Measurements from ENCODE around the gene TGFBR3. TPM values are rescaled to one million over a fixed set of nuclear protein-coding genes. Genes with fewer than 3 reads are reported as not detected.

TGFBR3 gene
- total RNA-seq, 1 donor from 2014 or later = 4.9 TPM

GRCh38 chr1:91803123-91803522 lies 82.8 kb downstream of the TGFBR3 start:
- no peak overlapping the region for H3K27ac Mint-ChIP-seq
- H3K4me1 Mint-ChIP-seq (ENCODE audit: low read depth) = no peaks in the 10 kb centered on the region
- no peaks in the 10 kb centered on the region for H3K36me3 Mint-ChIP-seq (ENCODE audit: insufficient read depth)
- peaks cover 3% of the 10 kb centered on the region for H3K27me3 Mint-ChIP-seq
- no peaks in the 10 kb centered on the region for H3K9me3 Mint-ChIP-seq (ENCODE audit: low read depth)
- no peak overlapping the region for H3K4me3 Mint-ChIP-seq (ENCODE audit: low read depth)
- no peak for DNase-seq (ENCODE audit: low spot score, unreplicated experiment)
- TF ChIP-seq, protein P1, sequence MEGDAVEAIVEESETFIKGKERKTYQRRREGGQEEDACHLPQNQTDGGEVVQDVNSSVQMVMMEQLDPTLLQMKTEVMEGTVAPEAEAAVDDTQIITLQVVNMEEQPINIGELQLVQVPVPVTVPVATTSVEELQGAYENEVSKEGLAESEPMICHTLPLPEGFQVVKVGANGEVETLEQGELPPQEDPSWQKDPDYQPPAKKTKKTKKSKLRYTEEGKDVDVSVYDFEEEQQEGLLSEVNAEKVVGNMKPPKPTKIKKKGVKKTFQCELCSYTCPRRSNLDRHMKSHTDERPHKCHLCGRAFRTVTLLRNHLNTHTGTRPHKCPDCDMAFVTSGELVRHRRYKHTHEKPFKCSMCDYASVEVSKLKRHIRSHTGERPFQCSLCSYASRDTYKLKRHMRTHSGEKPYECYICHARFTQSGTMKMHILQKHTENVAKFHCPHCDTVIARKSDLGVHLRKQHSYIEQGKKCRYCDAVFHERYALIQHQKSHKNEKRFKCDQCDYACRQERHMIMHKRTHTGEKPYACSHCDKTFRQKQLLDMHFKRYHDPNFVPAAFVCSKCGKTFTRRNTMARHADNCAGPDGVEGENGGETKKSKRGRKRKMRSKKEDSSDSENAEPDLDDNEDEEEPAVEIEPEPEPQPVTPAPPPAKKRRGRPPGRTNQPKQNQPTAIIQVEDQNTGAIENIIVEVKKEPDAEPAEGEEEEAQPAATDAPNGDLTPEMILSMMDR (IDR thresholded peaks at IDR 0.05; ENCODE audit: unreplicated experiment) = no peak

DNA sequence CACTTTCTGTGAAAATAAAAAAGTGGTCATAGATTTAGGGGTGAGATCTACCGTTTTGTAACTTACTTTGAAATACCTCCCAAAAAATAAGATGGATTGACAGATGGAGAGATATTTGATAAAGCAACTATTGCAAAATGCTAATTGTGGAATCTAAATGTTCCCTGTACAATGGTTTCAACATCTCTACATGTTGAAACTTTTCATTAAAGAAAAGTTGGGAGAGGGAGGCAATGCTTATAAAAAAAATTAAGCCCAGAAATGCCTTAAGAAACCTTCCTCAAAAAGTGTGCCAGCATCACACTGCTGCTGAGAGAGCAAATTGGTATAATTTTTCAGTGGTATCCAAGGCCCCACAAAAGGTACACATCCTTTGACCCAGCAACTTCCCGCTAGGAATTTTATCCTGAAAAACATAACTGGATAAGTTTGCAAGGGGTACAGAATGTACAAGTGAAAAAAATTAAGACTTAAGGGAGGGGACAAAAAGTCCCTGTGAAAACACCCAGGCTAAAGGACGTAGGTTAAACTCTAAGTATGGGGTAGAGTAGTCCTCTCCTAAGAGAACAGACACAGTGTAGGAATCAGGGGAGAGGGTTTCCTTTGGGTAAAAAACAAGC lies 84.3 kb downstream of the TGFBR3 start:
- H3K27ac Mint-ChIP-seq = no peak overlapping the region
- no peaks in the 10 kb centered on the region for H3K4me1 Mint-ChIP-seq (ENCODE audit: low read depth)
- peaks cover 3% of the 10 kb centered on the region for H3K27me3 Mint-ChIP-seq

DNA sequence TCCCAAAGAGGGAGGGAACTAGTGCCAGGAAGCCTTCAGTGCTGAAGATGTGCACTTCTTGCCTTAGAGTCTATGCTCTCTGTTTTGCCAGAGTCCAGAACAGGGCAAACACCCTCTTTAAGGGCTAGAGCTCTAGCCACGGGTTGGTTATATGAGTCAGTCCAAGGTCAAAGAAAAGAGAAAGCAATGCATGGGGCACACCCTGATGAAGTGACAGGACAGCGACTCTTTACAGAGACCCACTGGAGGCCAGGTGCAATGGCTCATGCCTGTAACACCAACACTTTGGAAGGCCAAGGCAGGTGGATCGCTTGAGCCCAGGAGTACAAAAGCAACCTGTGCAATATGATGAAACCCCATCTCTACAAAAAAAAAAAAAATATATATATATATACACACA lies 86.1 kb downstream of the TGFBR3 start:
- no peak for DNase-seq (ENCODE audit: low spot score, unreplicated experiment)

More for the DNA sequence above, 84.3 kb downstream of the TGFBR3 start:
- H3K4me3 Mint-ChIP-seq (ENCODE audit: low read depth) = no peak overlapping the region
- TF ChIP-seq, protein P1 (IDR thresholded peaks at IDR 0.05; ENCODE audit: unreplicated experiment) = no peak
- DNase-seq (ENCODE audit: low spot score, unreplicated experiment) = no peak
- H3K36me3 Mint-ChIP-seq (ENCODE audit: insufficient read depth) = no peaks in the 10 kb centered on the region
- H3K9me3 Mint-ChIP-seq (ENCODE audit: low read depth) = no peaks in the 10 kb centered on the region

GRCh38 chr1:91799159-91799558 lies 86.8 kb downstream of the TGFBR3 start:
- Mint-ChIP-seq H3K9me3 (ENCODE audit: low read depth) (peaks cover 3% of the 10 kb centered on the region), H3K4me3 (ENCODE audit: low read depth) (no peak overlapping the region), H3K27me3 (peaks cover 3% of the 10 kb centered on the region), H3K36me3 (ENCODE audit: insufficient read depth) (peaks cover 3% of the 10 kb centered on the region), H3K4me1 (ENCODE audit: low read depth) (no peaks in the 10 kb centered on the region), H3K27ac (no peak overlapping the region)
- no peak for DNase-seq (ENCODE audit: low spot score, unreplicated experiment)
- TF ChIP-seq, protein P1 (IDR thresholded peaks at IDR 0.05; ENCODE audit: unreplicated experiment) = no peak

More for the DNA sequence above, 86.1 kb downstream of the TGFBR3 start:
- no peaks in the 10 kb centered on the region for H3K36me3 Mint-ChIP-seq (ENCODE audit: insufficient read depth)
- TF ChIP-seq, protein P1 (IDR thresholded peaks at IDR 0.05; ENCODE audit: unreplicated experiment) = no peak
- H3K4me3 Mint-ChIP-seq (ENCODE audit: low read depth) = no peak overlapping the region
- H3K27me3 Mint-ChIP-seq = peaks cover 3% of the 10 kb centered on the region
- no peak overlapping the region for H3K27ac Mint-ChIP-seq
- H3K9me3 Mint-ChIP-seq (ENCODE audit: low read depth) = no peaks in the 10 kb centered on the region
- H3K4me1 Mint-ChIP-seq (ENCODE audit: low read depth) = no peaks in the 10 kb centered on the region

DNA sequence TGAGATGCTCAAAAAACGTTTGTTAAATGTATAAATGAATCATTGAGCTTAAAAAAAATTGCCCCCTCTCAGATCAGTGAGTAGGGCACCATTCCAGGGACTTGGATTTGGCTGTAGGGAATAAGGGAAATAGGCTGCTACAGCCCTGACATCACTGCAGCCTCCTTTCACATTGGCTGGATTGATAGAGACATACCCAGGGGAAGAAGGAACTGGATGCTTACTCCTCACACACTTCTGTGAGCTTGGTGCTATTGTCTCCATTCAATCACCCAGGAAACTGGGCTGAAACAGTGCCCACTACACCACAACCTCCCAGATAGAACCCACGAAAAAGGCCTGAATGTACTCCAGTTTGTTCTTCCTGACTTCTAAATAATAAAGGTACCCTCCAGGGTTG lies 87.2 kb downstream of the TGFBR3 start:
- H3K27ac Mint-ChIP-seq = no peak overlapping the region
- peaks cover 3% of the 10 kb centered on the region for H3K9me3 Mint-ChIP-seq (ENCODE audit: low read depth)
- no peaks in the 10 kb centered on the region for H3K4me1 Mint-ChIP-seq (ENCODE audit: low read depth)
- peaks cover 2% of the 10 kb centered on the region for H3K27me3 Mint-ChIP-seq
- H3K4me3 Mint-ChIP-seq (ENCODE audit: low read depth) = no peak overlapping the region
- TF ChIP-seq, protein P1 (IDR thresholded peaks at IDR 0.05; ENCODE audit: unreplicated experiment) = no peak
- no peak for DNase-seq (ENCODE audit: low spot score, unreplicated experiment)
- H3K36me3 Mint-ChIP-seq (ENCODE audit: insufficient read depth) = peaks cover 3% of the 10 kb centered on the region

Data from progenitor cell of endocrine pancreas (in vitro differentiated cells).